ENCODE results near the gene VWA5B1.

VWA5B1 gene

DNA sequence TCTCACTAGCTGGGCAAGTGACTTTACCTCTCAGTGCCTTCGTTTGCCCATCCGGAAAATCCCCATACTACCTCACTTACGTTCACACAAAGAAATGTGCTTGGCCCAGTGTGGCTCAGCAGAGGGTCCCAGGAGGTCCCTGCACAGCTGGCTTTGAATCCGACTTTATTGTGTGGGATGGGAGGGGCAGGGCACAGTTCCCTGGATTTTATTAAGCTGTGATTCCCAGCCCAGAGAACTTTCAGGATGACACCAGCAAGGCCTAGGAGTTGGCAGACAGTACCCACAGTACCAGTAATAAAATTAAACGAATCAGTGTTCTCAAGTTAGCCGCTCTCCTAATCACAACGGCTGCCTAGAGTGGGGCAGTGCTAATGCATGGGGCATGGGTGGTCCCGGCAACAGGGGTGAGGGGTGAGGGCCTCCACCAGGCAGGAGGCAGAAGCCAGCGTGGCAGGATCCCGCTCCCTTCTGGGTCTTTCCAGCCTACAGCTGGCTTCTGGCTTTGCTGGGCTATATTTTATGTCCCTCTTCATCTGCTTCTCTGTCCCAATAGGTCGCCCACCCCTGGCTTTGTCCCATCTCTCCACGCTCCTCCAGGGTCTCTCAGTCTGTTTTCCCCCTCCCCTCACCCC, 74.9 kb downstream of the VWA5B1 start:
- Histone ChIP-seq H3K4me1 (ENCODE audit: control insufficient read depth, insufficient read depth, low read length) (peaks cover 2% of the 10 kb centered on the region), H3K27me3 (ENCODE audit: control insufficient read depth, insufficient read depth, low read length) (peaks cover 78% of the 10 kb centered on the region), H3K9ac (ENCODE audit: low read depth, low read length) (no peak overlapping the region), H3K36me3 (ENCODE audit: control insufficient read depth, insufficient read depth, low read length) (no peaks in the 10 kb centered on the region), H3K4me3 (ENCODE audit: low read depth, low read length) (peak overlapping the region; percentile 61), H3K9me3 (ENCODE audit: control insufficient read depth, insufficient read depth, low read length) (no peaks in the 10 kb centered on the region)

DNA sequence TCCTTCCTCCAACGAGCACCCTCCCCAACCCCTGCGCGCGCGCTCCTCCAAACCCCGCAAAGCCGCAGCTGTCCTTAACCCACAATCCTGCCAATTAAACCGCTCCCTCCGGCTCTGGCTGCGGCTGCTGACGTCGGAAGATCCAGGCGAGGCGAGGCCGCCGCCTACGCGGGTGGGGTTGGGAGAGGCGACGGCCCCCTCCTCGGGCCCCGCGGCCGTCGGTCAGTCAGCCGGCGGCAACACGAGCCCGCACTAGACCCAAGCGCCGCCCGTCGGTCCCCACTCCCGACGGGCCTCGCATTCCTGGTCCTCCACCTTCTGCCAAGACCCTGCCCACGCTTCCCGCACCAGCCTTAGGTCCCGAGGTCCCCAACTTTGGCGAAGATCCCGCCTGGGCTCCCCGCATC, 75.4 kb downstream of the VWA5B1 start:
- Histone ChIP-seq H3K27me3 (ENCODE audit: control insufficient read depth, insufficient read depth, low read length) (peaks cover 78% of the 10 kb centered on the region), H3K4me1 (ENCODE audit: control insufficient read depth, insufficient read depth, low read length) (peaks cover 2% of the 10 kb centered on the region), H3K9ac (ENCODE audit: low read depth, low read length) (no peak overlapping the region), H3K4me3 (ENCODE audit: low read depth, low read length) (peak overlapping the region; percentile 61), H3K36me3 (ENCODE audit: control insufficient read depth, insufficient read depth, low read length) (no peaks in the 10 kb centered on the region), H3K9me3 (ENCODE audit: control insufficient read depth, insufficient read depth, low read length) (no peaks in the 10 kb centered on the region)

DNA sequence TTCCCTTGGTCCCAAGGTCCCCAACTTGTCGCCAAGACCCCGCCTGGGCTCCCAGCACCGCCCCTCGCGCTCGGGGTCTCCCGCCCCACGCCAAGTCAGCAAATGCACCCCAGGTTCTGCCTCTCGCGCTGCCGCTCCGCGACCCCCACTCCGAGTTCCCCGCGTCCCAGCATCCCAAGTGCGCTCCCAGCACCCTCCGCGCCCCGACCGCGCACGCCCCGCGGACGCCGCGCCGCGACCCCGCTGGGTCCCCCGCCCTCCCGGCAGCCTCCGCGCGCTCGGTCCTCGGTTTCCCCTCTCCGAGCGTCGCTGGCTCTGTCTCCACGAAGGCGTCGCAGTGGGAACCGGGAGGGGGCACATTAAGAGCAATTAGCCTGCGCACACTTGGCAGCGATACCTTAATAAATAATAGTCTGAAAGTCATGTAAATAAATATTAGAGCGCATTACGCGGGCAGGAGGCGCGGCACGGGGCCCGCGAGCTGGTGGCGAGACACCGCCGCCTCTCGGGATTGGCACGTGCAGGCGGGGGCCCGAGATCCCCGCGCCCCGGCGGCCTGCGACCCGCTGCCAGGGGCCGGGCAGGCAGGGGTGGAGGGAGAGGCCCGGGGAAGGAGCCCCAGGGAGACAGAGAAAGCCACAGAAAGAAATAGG, 75.9 kb downstream of the VWA5B1 start:
- H3K9ac ChIP-seq (ENCODE audit: low read depth, low read length) = no peak overlapping the region
- H3K9me3 ChIP-seq (ENCODE audit: control insufficient read depth, insufficient read depth, low read length) = no peaks in the 10 kb centered on the region
- H3K27me3 ChIP-seq (ENCODE audit: control insufficient read depth, insufficient read depth, low read length) = peaks cover 76% of the 10 kb centered on the region
- H3K36me3 ChIP-seq (ENCODE audit: control insufficient read depth, insufficient read depth, low read length) = no peaks in the 10 kb centered on the region
- peak overlapping the region; percentile 61 for H3K4me3 ChIP-seq (ENCODE audit: low read depth, low read length)
- peaks cover 2% of the 10 kb centered on the region for H3K4me1 ChIP-seq (ENCODE audit: control insufficient read depth, insufficient read depth, low read length)

DNA sequence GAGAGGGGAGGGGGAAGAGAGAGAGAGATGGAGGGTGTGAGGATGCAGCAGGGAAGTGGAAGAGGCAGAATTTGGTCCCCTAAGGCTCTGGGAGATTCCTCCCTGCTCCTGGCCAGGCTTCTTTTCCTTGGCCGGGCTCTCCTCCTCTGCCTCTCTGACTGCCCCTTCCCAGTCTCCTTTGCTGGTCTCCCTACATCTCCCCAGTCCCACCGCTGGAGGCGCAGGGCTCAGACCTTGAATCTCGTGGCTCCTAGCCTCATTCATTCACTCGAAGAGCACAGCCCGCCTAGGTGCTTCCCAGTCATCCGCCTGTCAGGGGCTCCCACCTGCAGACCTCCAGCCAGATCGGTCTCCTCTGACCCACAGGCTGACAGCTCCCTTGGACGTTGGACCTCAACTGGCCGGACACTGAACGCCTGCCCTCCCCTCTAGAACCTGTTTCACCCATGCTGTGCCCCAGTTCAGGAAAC, 76.5 kb downstream of the VWA5B1 start:
- no peaks in the 10 kb centered on the region for H3K4me1 ChIP-seq (ENCODE audit: control insufficient read depth, insufficient read depth, low read length)
- no peaks in the 10 kb centered on the region for H3K9me3 ChIP-seq (ENCODE audit: control insufficient read depth, insufficient read depth, low read length)
- H3K4me3 ChIP-seq (ENCODE audit: low read depth, low read length) = peak overlapping the region; percentile 61
- H3K27me3 ChIP-seq (ENCODE audit: control insufficient read depth, insufficient read depth, low read length) = peaks cover 79% of the 10 kb centered on the region
- H3K36me3 ChIP-seq (ENCODE audit: control insufficient read depth, insufficient read depth, low read length) = no peaks in the 10 kb centered on the region
- H3K9ac ChIP-seq (ENCODE audit: low read depth, low read length) = no peak overlapping the region

DNA sequence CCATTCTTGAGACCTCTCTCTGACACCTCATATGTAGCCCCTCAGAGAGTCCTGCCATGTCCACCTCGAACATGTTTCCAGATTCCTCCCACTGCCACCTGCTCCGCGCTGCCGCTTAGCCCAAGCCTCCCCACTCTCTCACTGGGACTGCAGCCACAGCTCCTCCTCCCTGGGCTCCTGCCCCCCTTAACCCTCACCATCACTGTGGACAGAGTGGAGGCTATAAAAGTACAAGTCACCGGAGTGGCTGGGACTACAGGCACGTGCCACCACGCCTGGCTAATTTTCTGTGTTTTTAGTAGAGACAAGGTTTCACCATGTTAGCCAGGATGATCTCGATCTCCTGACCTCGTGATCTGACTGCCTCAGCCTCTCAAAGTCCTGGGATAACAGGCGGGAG, 77.0 kb downstream of the VWA5B1 start:
- H3K4me3 ChIP-seq (ENCODE audit: low read depth, low read length) = no peak overlapping the region
- H3K9me3 ChIP-seq (ENCODE audit: control insufficient read depth, insufficient read depth, low read length) = no peaks in the 10 kb centered on the region
- peaks cover 79% of the 10 kb centered on the region for H3K27me3 ChIP-seq (ENCODE audit: control insufficient read depth, insufficient read depth, low read length)
- H3K36me3 ChIP-seq (ENCODE audit: control insufficient read depth, insufficient read depth, low read length) = no peaks in the 10 kb centered on the region
- H3K4me1 ChIP-seq (ENCODE audit: control insufficient read depth, insufficient read depth, low read length) = no peaks in the 10 kb centered on the region
- H3K9ac ChIP-seq (ENCODE audit: low read depth, low read length) = no peak overlapping the region

DNA sequence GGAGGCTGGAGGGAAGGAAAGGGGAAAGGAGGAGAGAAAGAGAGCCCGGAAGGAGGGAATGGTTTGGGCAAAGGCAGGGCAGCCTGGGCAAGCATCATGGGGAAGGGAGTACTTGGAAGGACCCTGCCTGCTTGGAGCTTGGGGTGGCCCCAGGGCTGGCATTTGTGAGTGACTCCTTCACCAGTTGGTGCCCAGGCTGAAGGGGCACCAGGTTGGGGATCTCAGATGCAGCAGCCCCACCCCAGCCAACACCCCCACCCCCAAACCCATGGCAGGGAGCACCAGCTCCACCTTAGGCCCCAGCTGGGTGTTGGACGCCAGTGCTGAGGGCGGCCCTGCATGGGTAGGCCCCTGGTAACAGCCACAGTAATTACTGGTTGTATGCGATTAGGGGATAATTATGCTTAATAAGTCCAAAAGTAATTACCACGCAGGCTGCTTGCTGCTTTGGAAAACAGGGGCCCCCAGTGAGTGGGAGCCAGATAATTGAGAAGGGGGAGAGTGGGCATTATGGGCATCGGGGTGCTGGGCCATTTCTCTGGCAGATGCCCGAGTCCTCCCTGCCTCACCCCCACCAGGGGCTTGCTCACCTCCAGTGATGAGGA, 78.3 kb downstream of the VWA5B1 start:
- H3K9ac ChIP-seq (ENCODE audit: low read depth, low read length) = no peak overlapping the region
- no peaks in the 10 kb centered on the region for H3K4me1 ChIP-seq (ENCODE audit: control insufficient read depth, insufficient read depth, low read length)
- H3K27me3 ChIP-seq (ENCODE audit: control insufficient read depth, insufficient read depth, low read length) = peaks cover 77% of the 10 kb centered on the region
- no peaks in the 10 kb centered on the region for H3K36me3 ChIP-seq (ENCODE audit: control insufficient read depth, insufficient read depth, low read length)
- H3K9me3 ChIP-seq (ENCODE audit: control insufficient read depth, insufficient read depth, low read length) = no peaks in the 10 kb centered on the region
- H3K4me3 ChIP-seq (ENCODE audit: low read depth, low read length) = no peak overlapping the region

DNA sequence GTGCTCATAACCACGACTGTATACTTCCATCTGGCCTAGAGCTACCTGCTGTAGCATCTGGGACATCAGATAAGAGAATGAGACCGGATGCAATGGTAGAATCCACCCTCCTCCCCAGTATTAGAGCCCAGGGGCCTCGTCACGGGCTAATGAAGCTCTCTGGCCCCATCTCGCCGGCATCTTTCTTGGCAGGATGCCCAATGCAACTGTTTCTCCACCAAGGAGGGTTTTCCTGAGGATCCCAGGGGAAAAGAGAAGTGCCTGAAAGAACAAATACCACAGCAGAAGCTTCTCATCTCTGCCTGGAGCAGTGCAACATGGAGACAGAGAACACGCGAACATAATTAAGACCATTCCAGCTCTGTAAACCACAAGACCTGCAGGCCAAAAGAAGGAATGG, 80.0 kb downstream of the VWA5B1 start:
- Histone ChIP-seq H3K27me3 (ENCODE audit: control insufficient read depth, insufficient read depth, low read length) (peaks cover 70% of the 10 kb centered on the region), H3K9me3 (ENCODE audit: control insufficient read depth, insufficient read depth, low read length) (no peaks in the 10 kb centered on the region), H3K36me3 (ENCODE audit: control insufficient read depth, insufficient read depth, low read length) (no peaks in the 10 kb centered on the region), H3K4me3 (ENCODE audit: low read depth, low read length) (no peak overlapping the region), H3K9ac (ENCODE audit: low read depth, low read length) (no peak overlapping the region), H3K4me1 (ENCODE audit: control insufficient read depth, insufficient read depth, low read length) (no peaks in the 10 kb centered on the region)

DNA sequence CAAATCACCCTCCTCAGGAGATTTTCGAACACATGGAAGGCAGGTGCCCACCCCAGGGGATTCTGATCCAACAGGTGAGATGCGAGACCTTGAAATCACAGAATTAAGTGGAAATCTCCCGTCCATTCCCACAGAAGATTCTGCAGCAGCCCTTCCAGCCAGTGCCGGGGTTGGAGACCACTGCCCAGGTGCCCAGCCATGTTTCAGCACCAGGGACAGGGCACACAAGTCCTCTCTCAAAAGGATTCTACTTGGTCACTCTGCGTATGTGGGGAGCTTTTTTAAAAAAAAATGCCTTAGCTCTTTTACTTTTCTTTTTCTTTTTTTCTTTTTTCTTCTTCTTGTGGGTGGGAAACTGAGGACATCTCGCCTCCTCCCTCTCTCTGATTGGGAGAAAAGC, 80.7 kb downstream of the VWA5B1 start:
- H3K9ac ChIP-seq (ENCODE audit: low read depth, low read length) = no peak overlapping the region
- H3K4me1 ChIP-seq (ENCODE audit: control insufficient read depth, insufficient read depth, low read length) = no peaks in the 10 kb centered on the region
- no peaks in the 10 kb centered on the region for H3K9me3 ChIP-seq (ENCODE audit: control insufficient read depth, insufficient read depth, low read length)
- no peaks in the 10 kb centered on the region for H3K36me3 ChIP-seq (ENCODE audit: control insufficient read depth, insufficient read depth, low read length)
- H3K27me3 ChIP-seq (ENCODE audit: control insufficient read depth, insufficient read depth, low read length) = peaks cover 69% of the 10 kb centered on the region
- no peak overlapping the region for H3K4me3 ChIP-seq (ENCODE audit: low read depth, low read length)

DNA sequence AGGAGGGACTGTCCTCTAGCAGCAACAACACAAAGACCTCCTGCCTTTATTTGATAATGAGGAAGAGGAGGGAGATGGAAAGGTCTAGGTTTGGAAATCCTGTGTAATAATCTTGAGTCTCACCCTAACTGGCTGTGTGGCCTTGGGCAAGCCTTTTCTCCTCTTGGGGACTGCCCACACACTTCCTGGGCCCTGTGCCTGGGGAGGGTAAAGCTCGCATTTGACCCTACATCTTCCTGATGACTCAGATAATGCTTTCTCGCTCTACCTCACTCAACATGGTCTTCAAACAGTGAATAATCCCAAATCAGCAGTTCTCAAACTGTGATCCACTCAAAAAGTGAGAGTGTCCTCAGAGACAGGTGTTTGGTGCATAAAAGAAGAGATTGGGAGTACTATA, 81.2 kb downstream of the VWA5B1 start:
- Histone ChIP-seq H3K9ac (ENCODE audit: low read depth, low read length) (no peak overlapping the region), H3K4me1 (ENCODE audit: control insufficient read depth, insufficient read depth, low read length) (no peaks in the 10 kb centered on the region), H3K27me3 (ENCODE audit: control insufficient read depth, insufficient read depth, low read length) (peaks cover 69% of the 10 kb centered on the region), H3K36me3 (ENCODE audit: control insufficient read depth, insufficient read depth, low read length) (no peaks in the 10 kb centered on the region), H3K4me3 (ENCODE audit: low read depth, low read length) (no peak overlapping the region), H3K9me3 (ENCODE audit: control insufficient read depth, insufficient read depth, low read length) (no peaks in the 10 kb centered on the region)

DNA sequence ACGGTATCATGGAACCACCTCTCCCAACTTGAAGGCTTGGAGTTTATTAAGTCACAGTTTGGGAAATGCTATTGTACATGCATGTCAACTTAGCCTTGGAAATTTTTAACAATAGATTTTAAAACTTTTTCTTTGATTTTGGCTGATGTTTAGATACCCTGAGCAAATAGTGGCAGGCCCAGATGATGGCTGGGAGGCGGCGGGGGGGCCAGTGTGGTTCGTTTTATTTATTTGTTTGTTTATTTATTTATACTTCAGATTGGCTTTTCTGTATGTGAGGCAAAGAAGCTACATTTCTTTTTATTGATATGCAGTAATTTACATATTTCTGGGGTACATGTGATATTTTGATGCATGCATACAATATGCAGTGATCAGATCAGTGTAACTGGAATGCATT, 82.0 kb downstream of the VWA5B1 start:
- no peaks in the 10 kb centered on the region for H3K4me1 ChIP-seq (ENCODE audit: control insufficient read depth, insufficient read depth, low read length)
- peaks cover 68% of the 10 kb centered on the region for H3K27me3 ChIP-seq (ENCODE audit: control insufficient read depth, insufficient read depth, low read length)
- no peaks in the 10 kb centered on the region for H3K36me3 ChIP-seq (ENCODE audit: control insufficient read depth, insufficient read depth, low read length)
- no peak overlapping the region for H3K9ac ChIP-seq (ENCODE audit: low read depth, low read length)
- no peaks in the 10 kb centered on the region for H3K9me3 ChIP-seq (ENCODE audit: control insufficient read depth, insufficient read depth, low read length)
- H3K4me3 ChIP-seq (ENCODE audit: low read depth, low read length) = no peak overlapping the region

DNA sequence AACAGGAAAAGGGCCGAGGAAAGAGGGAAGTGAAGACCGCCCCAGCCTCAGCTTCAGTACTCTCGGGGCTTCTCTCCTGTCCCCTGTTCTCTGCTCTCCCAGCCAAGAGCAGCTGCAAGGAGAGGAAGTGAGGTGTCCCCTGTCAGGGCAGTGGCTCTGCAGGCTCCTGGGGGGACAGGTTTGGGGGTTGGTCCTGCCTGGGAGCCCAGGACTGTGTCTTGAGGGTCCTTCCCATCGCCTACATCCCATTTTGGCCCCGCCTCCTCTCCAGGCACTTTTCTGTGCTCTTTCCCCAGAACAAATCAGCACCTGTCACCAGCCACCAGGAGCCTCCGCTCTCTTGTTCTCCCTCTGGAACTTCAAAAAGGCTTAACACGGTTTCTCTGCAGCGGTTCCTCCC, 82.6 kb downstream of the VWA5B1 start:
- Histone ChIP-seq H3K27me3 (ENCODE audit: control insufficient read depth, insufficient read depth, low read length) (peaks cover 63% of the 10 kb centered on the region), H3K36me3 (ENCODE audit: control insufficient read depth, insufficient read depth, low read length) (no peaks in the 10 kb centered on the region)

DNA sequence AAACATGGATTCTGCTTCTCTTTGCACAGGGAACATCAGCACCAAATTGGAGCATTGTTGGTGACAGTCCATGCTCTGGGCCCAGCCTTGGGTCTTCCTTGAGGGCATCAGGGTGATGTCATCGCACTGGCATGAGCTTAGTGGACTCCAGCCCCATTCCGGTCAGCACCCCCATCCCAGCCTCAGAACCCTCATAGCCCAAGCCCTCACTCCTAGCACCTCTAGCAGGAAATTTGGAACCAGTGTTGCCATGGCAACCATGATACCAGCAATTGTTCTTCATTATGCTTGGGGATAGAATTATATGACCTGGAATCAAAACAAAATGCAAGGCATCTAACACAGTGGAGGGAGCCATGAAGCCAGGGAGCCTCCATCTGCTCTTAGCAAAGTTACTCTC, 83.1 kb downstream of the VWA5B1 start:
- H3K36me3 ChIP-seq (ENCODE audit: control insufficient read depth, insufficient read depth, low read length) = no peaks in the 10 kb centered on the region
- H3K9ac ChIP-seq (ENCODE audit: low read depth, low read length) = no peak overlapping the region
- no peaks in the 10 kb centered on the region for H3K9me3 ChIP-seq (ENCODE audit: control insufficient read depth, insufficient read depth, low read length)
- H3K4me1 ChIP-seq (ENCODE audit: control insufficient read depth, insufficient read depth, low read length) = no peaks in the 10 kb centered on the region
- peaks cover 63% of the 10 kb centered on the region for H3K27me3 ChIP-seq (ENCODE audit: control insufficient read depth, insufficient read depth, low read length)
- no peak overlapping the region for H3K4me3 ChIP-seq (ENCODE audit: low read depth, low read length)

More for the DNA sequence above, 82.6 kb downstream of the VWA5B1 start:
- no peak overlapping the region for H3K4me3 ChIP-seq (ENCODE audit: low read depth, low read length)
- no peak overlapping the region for H3K9ac ChIP-seq (ENCODE audit: low read depth, low read length)
- H3K9me3 ChIP-seq (ENCODE audit: control insufficient read depth, insufficient read depth, low read length) = no peaks in the 10 kb centered on the region
- no peaks in the 10 kb centered on the region for H3K4me1 ChIP-seq (ENCODE audit: control insufficient read depth, insufficient read depth, low read length)
